ENCODE data around the gene RASAL2. TPM values are rescaled to one million over a fixed set of nuclear protein-coding genes. Genes with fewer than 3 reads are reported as not detected.
"Not testable (repeated sequence)": the region's sequence is repeated elsewhere in the genome, so short reads cannot be mapped to it uniquely, and the experiment has no call there.

The RASAL2 gene
- total and polyA plus RNA-seq, 4 donors: 1.9 to 37.3 (median 22.2) TPM

- Histone ChIP-seq H3K27ac (ENCODE audit: low read depth in 1 of 2, low read length in 2 of 2) (no peak overlapping the region), H3K36me3 (ENCODE audit: control insufficient read depth in 1 of 2, insufficient read depth in 2 of 2, low read length in 1 of 2) (no peaks in the 10 kb centered on the region), H3K27me3 (ENCODE audit: control insufficient read depth in 1 of 2, insufficient read depth in 2 of 2, low read length in 1 of 2) (no peaks in the 10 kb centered on the region), H3K4me3 (ENCODE audit: low read length in 2 of 2) (no peak overlapping the region), H3K9me3 (ENCODE audit: control insufficient read depth, low read length) (no peaks in the 10 kb centered on the region), H3K4me1 (ENCODE audit: control insufficient read depth in 1 of 2, insufficient read depth in 2 of 2, low read length in 2 of 2) (peaks cover 0 to 2% of the 10 kb centered on the region in 2 donors)
- no peak for ATAC-seq (ENCODE audit: low FRiP score)
- no peak for DNase-seq
- intact Hi-C loops (cut with DNase I): no loop called here
Observed at GRCh38 chr1:178183796-178184195, 89.9 kb downstream of the RASAL2 start.

- H3K4me3 ChIP-seq (ENCODE audit: low read length in 2 of 2): peak overlapping the region in 1 of 2 donors; percentile 64
- intact Hi-C loops (cut with DNase I): no loop called here
- ATAC-seq (ENCODE audit: low FRiP score): no peak
Observed at GRCh38 chr1:178188306-178188705, 94.4 kb downstream of the RASAL2 start.

DNA sequence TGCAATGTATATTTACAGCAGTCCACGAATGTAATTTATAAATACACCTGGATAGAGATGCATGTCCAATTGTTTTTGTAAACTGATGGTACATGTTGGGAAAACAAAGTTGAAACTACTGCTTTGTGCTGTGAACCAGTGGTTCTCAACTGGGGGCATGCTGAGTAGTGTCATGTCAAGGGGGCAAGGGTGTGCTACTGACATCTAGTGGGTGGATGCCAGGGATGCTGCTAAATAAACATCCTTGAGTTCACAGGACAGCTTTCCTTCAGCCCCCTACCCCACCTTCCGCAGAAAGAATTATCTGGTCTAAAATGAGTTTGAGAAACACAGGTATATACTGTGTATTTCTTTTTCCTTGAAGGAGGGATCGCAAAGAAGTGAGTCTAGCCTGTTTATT lies 95.9 kb downstream of the RASAL2 start:
- WGBS, 2 donors: 77 to 79% methylated on average over 3 of the region's 3 CpGs
- no peaks in the 10 kb centered on the region for H3K27me3 ChIP-seq (ENCODE audit: control insufficient read depth in 1 of 2, insufficient read depth in 2 of 2, low read length in 1 of 2)
- H3K27ac ChIP-seq (ENCODE audit: low read depth in 1 of 2, low read length in 2 of 2): no peak overlapping the region
- H3K4me1 ChIP-seq (ENCODE audit: control insufficient read depth in 1 of 2, insufficient read depth in 2 of 2, low read length in 2 of 2): peaks cover 2% of the 10 kb centered on the region in 2 donors
- no peaks in the 10 kb centered on the region for H3K36me3 ChIP-seq (ENCODE audit: control insufficient read depth in 1 of 2, insufficient read depth in 2 of 2, low read length in 1 of 2)
- H3K4me3 ChIP-seq (ENCODE audit: low read length in 2 of 2): no peak overlapping the region
- no peak for ATAC-seq (ENCODE audit: low FRiP score)
- intact Hi-C loops (cut with DNase I): loop anchor here in 1 of 2 donors (10.0 kb wide), 1 partner anchor 155 kb away; no protein-coding TSS in a partner anchor
- DNase-seq: no peak
- no peaks in the 10 kb centered on the region for H3K9me3 ChIP-seq (ENCODE audit: control insufficient read depth, low read length)

More at GRCh38 chr1:178188306-178188705, 94.4 kb downstream of the RASAL2 start:
- Histone ChIP-seq H3K9me3 (ENCODE audit: control insufficient read depth, low read length) (no peaks in the 10 kb centered on the region), H3K27ac (ENCODE audit: low read depth in 1 of 2, low read length in 2 of 2) (peak overlapping the region in 1 of 2 donors; percentile 28), H3K27me3 (ENCODE audit: control insufficient read depth in 1 of 2, insufficient read depth in 2 of 2, low read length in 1 of 2) (no peaks in the 10 kb centered on the region), H3K4me1 (ENCODE audit: control insufficient read depth in 1 of 2, insufficient read depth in 2 of 2, low read length in 2 of 2) (peaks cover 2% of the 10 kb centered on the region in 2 donors), H3K36me3 (ENCODE audit: control insufficient read depth in 1 of 2, insufficient read depth in 2 of 2, low read length in 1 of 2) (no peaks in the 10 kb centered on the region)
- no peak for DNase-seq
- WGBS, 2 donors: 1 to 3% methylated on average over 3 of the region's 3 CpGs

- WGBS, 2 donors: 78 to 84% methylated on average over 2 of the region's 2 CpGs
Observed at GRCh38 chr1:178190881-178191280, 97.0 kb downstream of the RASAL2 start.

GRCh38 chr1:178192686-178193085 lies 98.8 kb downstream of the RASAL2 start:
- Histone ChIP-seq H3K36me3 (ENCODE audit: control insufficient read depth in 1 of 2, insufficient read depth in 2 of 2, low read length in 1 of 2) (no peaks in the 10 kb centered on the region), H3K4me1 (ENCODE audit: control insufficient read depth in 1 of 2, insufficient read depth in 2 of 2, low read length in 2 of 2) (peaks cover 2% of the 10 kb centered on the region in 2 donors), H3K9me3 (ENCODE audit: control insufficient read depth, low read length) (no peaks in the 10 kb centered on the region), H3K4me3 (ENCODE audit: low read length in 2 of 2) (no peak overlapping the region), H3K27ac (ENCODE audit: low read depth in 1 of 2, low read length in 2 of 2) (no peak overlapping the region), H3K27me3 (ENCODE audit: control insufficient read depth in 1 of 2, insufficient read depth in 2 of 2, low read length in 1 of 2) (no peaks in the 10 kb centered on the region)
- DNase-seq (peak in 1 of 2 donors; percentile 64), ATAC-seq (ENCODE audit: low FRiP score) (no peak)
- intact Hi-C loops (cut with DNase I): loop anchor here in 1 of 2 donors (10.0 kb wide), 1 partner anchor 158 kb away; no protein-coding TSS in a partner anchor
- 41 to 52% methylated on average over 3 of the region's 3 CpGs for WGBS, 2 donors

More at GRCh38 chr1:178190881-178191280, 97.0 kb downstream of the RASAL2 start:
- DNase-seq (no peak), ATAC-seq (ENCODE audit: low FRiP score) (no peak)
- Histone ChIP-seq H3K27ac (ENCODE audit: low read depth in 1 of 2, low read length in 2 of 2) (no peak overlapping the region), H3K9me3 (ENCODE audit: control insufficient read depth, low read length) (no peaks in the 10 kb centered on the region), H3K36me3 (ENCODE audit: control insufficient read depth in 1 of 2, insufficient read depth in 2 of 2, low read length in 1 of 2) (no peaks in the 10 kb centered on the region), H3K4me1 (ENCODE audit: control insufficient read depth in 1 of 2, insufficient read depth in 2 of 2, low read length in 2 of 2) (peaks cover 2% of the 10 kb centered on the region in 2 donors), H3K27me3 (ENCODE audit: control insufficient read depth in 1 of 2, insufficient read depth in 2 of 2, low read length in 1 of 2) (no peaks in the 10 kb centered on the region), H3K4me3 (ENCODE audit: low read length in 2 of 2) (no peak overlapping the region)
- intact Hi-C loops (cut with DNase I): loop anchor here in 1 of 2 donors (10.0 kb wide), 1 partner anchor 156 kb away; no protein-coding TSS in a partner anchor

- WGBS, 2 donors: 97% methylated on average over 1 of the region's 1 CpG
Observed at GRCh38 chr1:178196631-178197030, 102.7 kb downstream of the RASAL2 start.

GRCh38 chr1:178202095-178202494 lies 108.2 kb downstream of the RASAL2 start:
- intact Hi-C loops (cut with DNase I); H3K36me3 ChIP-seq (ENCODE audit: control insufficient read depth in 1 of 2, insufficient read depth in 2 of 2, low read length in 1 of 2); DNase-seq; H3K27me3 ChIP-seq (ENCODE audit: control insufficient read depth in 1 of 2, insufficient read depth in 2 of 2, low read length in 1 of 2); H3K27ac ChIP-seq (ENCODE audit: low read depth in 1 of 2, low read length in 2 of 2); ATAC-seq (ENCODE audit: low FRiP score); H3K4me3 ChIP-seq (ENCODE audit: low read length in 2 of 2); H3K9me3 ChIP-seq (ENCODE audit: control insufficient read depth, low read length); H3K4me1 ChIP-seq (ENCODE audit: control insufficient read depth in 1 of 2, insufficient read depth in 2 of 2, low read length in 2 of 2): not testable (repeated sequence)
- 95 to 98% methylated on average over 4 of the region's 4 CpGs for WGBS, 2 donors

More at GRCh38 chr1:178196631-178197030, 102.7 kb downstream of the RASAL2 start:
- Histone ChIP-seq H3K4me3 (ENCODE audit: low read length in 2 of 2) (no peak overlapping the region), H3K27ac (ENCODE audit: low read depth in 1 of 2, low read length in 2 of 2) (no peak overlapping the region), H3K4me1 (ENCODE audit: control insufficient read depth in 1 of 2, insufficient read depth in 2 of 2, low read length in 2 of 2) (peaks cover 0 to 2% of the 10 kb centered on the region in 2 donors), H3K36me3 (ENCODE audit: control insufficient read depth in 1 of 2, insufficient read depth in 2 of 2, low read length in 1 of 2) (no peaks in the 10 kb centered on the region), H3K9me3 (ENCODE audit: control insufficient read depth, low read length) (no peaks in the 10 kb centered on the region), H3K27me3 (ENCODE audit: control insufficient read depth in 1 of 2, insufficient read depth in 2 of 2, low read length in 1 of 2) (no peaks in the 10 kb centered on the region)
- intact Hi-C loops (cut with DNase I): loop anchor here in 1 of 2 donors (10.0 kb wide), 1 partner anchor 162 kb away; no protein-coding TSS in a partner anchor
- no peak for DNase-seq
- no peak for ATAC-seq (ENCODE audit: low FRiP score)

DNA sequence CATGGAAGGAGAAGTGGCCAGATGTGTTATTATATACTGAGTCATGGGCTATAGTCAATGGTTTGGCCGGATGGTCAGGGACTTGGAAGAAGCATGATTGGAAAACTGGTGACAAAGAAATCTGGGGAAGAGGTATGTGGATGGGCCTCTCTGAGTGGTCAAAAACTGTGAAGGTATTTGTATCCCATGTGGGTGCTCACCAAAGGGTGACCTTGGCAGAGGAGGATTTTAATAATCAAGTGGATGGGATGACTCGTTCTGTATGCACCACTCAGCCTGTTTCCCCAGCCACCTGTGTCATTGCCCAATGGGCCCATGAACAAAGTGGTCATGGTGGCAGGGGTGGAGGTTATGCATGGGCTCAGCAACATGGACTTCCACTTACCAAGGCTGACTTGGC lies 108.6 kb downstream of the RASAL2 start:
- DNase-seq; H3K4me3 ChIP-seq (ENCODE audit: low read length in 2 of 2); H3K27me3 ChIP-seq (ENCODE audit: control insufficient read depth in 1 of 2, insufficient read depth in 2 of 2, low read length in 1 of 2); intact Hi-C loops (cut with DNase I); H3K4me1 ChIP-seq (ENCODE audit: control insufficient read depth in 1 of 2, insufficient read depth in 2 of 2, low read length in 2 of 2); H3K27ac ChIP-seq (ENCODE audit: low read depth in 1 of 2, low read length in 2 of 2); H3K36me3 ChIP-seq (ENCODE audit: control insufficient read depth in 1 of 2, insufficient read depth in 2 of 2, low read length in 1 of 2); H3K9me3 ChIP-seq (ENCODE audit: control insufficient read depth, low read length); ATAC-seq (ENCODE audit: low FRiP score): not testable (repeated sequence)
- WGBS, 2 donors: 96 to 100% methylated on average over 2 of the region's 2 CpGs

DNA sequence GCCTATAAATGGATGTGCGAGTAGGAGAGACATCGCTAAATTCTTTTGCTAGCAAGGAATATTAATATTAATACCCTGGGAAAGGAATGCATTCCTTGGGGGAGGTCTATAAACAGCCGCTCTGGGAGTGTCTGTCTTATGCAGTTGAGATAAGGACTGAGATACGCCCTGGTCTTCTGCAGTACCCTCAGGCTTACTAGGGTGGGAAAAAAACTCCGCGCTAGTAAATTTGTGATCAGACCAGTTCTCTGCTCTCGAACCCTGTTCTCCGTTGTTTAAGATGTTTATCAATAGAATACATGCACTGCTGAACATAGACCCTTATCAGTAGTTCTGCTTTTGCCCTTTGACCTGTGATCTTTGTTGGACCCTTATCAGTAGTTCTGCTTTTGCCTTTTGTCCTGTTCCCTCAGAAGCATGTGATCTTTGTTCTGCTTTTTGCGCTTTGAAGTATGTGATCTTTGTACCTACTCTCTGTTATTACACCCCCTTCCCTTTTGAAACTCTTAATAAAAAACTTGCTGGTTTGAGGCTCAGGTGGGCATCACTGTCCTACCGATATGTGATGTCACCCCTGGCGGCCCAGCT lies 114.5 kb downstream of the RASAL2 start:
- H3K4me3 ChIP-seq (ENCODE audit: low read length in 2 of 2); H3K36me3 ChIP-seq (ENCODE audit: control insufficient read depth in 1 of 2, insufficient read depth in 2 of 2, low read length in 1 of 2); H3K27ac ChIP-seq (ENCODE audit: low read depth in 1 of 2, low read length in 2 of 2); H3K4me1 ChIP-seq (ENCODE audit: control insufficient read depth in 1 of 2, insufficient read depth in 2 of 2, low read length in 2 of 2); H3K9me3 ChIP-seq (ENCODE audit: control insufficient read depth, low read length); intact Hi-C loops (cut with DNase I); ATAC-seq (ENCODE audit: low FRiP score); H3K27me3 ChIP-seq (ENCODE audit: control insufficient read depth in 1 of 2, insufficient read depth in 2 of 2, low read length in 1 of 2); DNase-seq: not testable (repeated sequence)
- 98 to 99% methylated on average over 11 of the region's 11 CpGs for WGBS, 2 donors
